Breast epithelium (tissue), 3 donors: ENCODE measurements around the gene GRIK1.

ENCODE experiments used
- POLR2AphosphoS5 ChIP-seq, 3 donors: sonication (generic); formaldehyde crosslinking; IDR thresholded peaks; one replicate each; pipeline ENCODE4 v1.6.1; 2017; ENCODE audit warnings: antibody characterized with exemption in 3 of 3
- TF ChIP-seq, protein P1 (sequence below), 3 donors: fragments of 450-650 bp; IDR thresholded peaks; one replicate each; pipeline ENCODE4 v1.5.1; 2016 to 2017; ENCODE audit warnings: antibody characterized with exemption in 3 of 3, mild to moderate bottlenecking in 3 of 3, moderate library complexity in 3 of 3

- no peak for TF ChIP-seq POLR2AphosphoS5 (IDR thresholded peaks at IDR 0.05)
- TF ChIP-seq, protein P1, sequence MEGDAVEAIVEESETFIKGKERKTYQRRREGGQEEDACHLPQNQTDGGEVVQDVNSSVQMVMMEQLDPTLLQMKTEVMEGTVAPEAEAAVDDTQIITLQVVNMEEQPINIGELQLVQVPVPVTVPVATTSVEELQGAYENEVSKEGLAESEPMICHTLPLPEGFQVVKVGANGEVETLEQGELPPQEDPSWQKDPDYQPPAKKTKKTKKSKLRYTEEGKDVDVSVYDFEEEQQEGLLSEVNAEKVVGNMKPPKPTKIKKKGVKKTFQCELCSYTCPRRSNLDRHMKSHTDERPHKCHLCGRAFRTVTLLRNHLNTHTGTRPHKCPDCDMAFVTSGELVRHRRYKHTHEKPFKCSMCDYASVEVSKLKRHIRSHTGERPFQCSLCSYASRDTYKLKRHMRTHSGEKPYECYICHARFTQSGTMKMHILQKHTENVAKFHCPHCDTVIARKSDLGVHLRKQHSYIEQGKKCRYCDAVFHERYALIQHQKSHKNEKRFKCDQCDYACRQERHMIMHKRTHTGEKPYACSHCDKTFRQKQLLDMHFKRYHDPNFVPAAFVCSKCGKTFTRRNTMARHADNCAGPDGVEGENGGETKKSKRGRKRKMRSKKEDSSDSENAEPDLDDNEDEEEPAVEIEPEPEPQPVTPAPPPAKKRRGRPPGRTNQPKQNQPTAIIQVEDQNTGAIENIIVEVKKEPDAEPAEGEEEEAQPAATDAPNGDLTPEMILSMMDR (IDR thresholded peaks at IDR 0.05), result no peak
Observed at GRCh38 chr21:29892379-29892778, 47.4 kb downstream of the GRIK1 start.
